Esophagus squamous epithelium (tissue), 5 donors: ENCODE measurements around the gene PLK3. TPM values are rescaled to one million over a fixed set of nuclear protein-coding genes. Genes with fewer than 3 reads are reported as not detected.

Experiments used
- DNase-seq: peaks from one replicate; lab custom pipeline; 2025; lab: John Stamatoyannopoulos, UW
- H3K27ac ChIP-seq, 4 donors: fragments of 200-600 bp; sonication (generic); one replicate each; pipeline ENCODE4 v1.5.1; 2016 to 2019; ENCODE audit warnings: mild to moderate bottlenecking in 1 of 4
- H3K27me3 ChIP-seq, 4 donors: fragments of 200-600 bp; sonication (generic); 1 replicate in 3 of 4; 2 replicates in 1 of 4; pipeline versions ENCODE4 v1.5.1 to v1.6.0; 2017 to 2021; ENCODE audit warnings: antibody characterized with exemption in 1 of 4
- H3K36me3 ChIP-seq, 3 donors: fragments of 200-600 bp; sonication (generic); one replicate each; pipeline ENCODE4 v1.5.1; 2016 to 2019
- H3K4me1 ChIP-seq, 3 donors: fragments of 200-600 bp; sonication (generic); one replicate each; pipeline ENCODE4 v1.5.1; 2017 to 2019
- H3K4me3 ChIP-seq, 4 donors: fragments of 200-600 bp; sonication (generic); 1 replicate in 3 of 4; 2 replicates in 1 of 4; pipeline ENCODE4 v1.5.1; 2016 to 2019; ENCODE audit warnings: mild to moderate bottlenecking in 2 of 4, moderate library complexity in 1 of 4
- H3K9me3 ChIP-seq, 3 donors: fragments of 200-600 bp; sonication (generic); one replicate each; pipeline ENCODE4 v1.5.1; 2016 to 2019
- CTCF ChIP-seq, 6 experiments: fragments of 450-650 bp in 4 of 6; fragments of 200-600 bp in 2 of 6; sonication (generic) in 2 of 6; IDR thresholded peaks; one replicate each; pipeline ENCODE4 v1.5.1; 2016 to 2019; ENCODE audit warnings: antibody characterized with exemption in 6 of 6, mild to moderate bottlenecking in 4 of 6, moderate library complexity in 4 of 6
- POLR2A ChIP-seq, 4 donors: fragments of 450-650 bp; IDR thresholded peaks; one replicate each; pipeline ENCODE4 v1.6.1; 2017; ENCODE audit warnings: antibody characterized with exemption in 4 of 4, mild to moderate bottlenecking in 4 of 4, moderate library complexity in 3 of 4
- WGBS, 2 donors: methylation state at CpG; one replicate each; pipeline ENCODE4 v1.1.5; 2018; 5-methylcytosine and 5-hydroxymethylcytosine counted together
- intact Hi-C: fragments of 100-400 bp; cut with DNase I; formaldehyde crosslinking; loops from one replicate; pipeline ENCODE4 v1.15.0; 2022
- total RNA-seq, 4 donors: library from RNA; depleted of rRNA; stranded (reverse); fragments of >200 nt; gene quantifications; one replicate each; pipeline ENCODE4 v1.1.0, GENCODE V29; 2016
- donor health status: DM: yes; HTN: yes; CAD: no.

The PLK3 gene
- total RNA-seq, 4 donors from 2014 or later = 10.3 to 36.2 (median 30.7) TPM

- peak; percentile 72 for DNase-seq
- intact Hi-C loops = loop anchor here (5.0 kb wide), 1 partner anchor 43 kb away; the partner anchor contains the start of gene RNU5D-1
Measured at GRCh38 chr1:44775078-44775929, 24.9 kb upstream of the PLK3 start, which contains the start of gene RPS8. TSS of gene RPS8 (plus strand) at chr1:44775540. CDS start at chr1:44775597, 57 bp downstream.

GRCh38 chr1:44775930-44776729, 24.0 kb upstream of the PLK3 start:
- no peaks in the 10 kb centered on the region for H3K9me3 ChIP-seq
- intact Hi-C loops = loop anchor here (5.0 kb wide), 1 partner anchor 44 kb away; the partner anchor contains the start of gene RNU5D-1
- H3K27ac ChIP-seq = peak overlapping the region; percentile 92 to 100 (median 96)
- 0 to 7% methylated on average over 5 to 8 of the region's 36 CpGs for WGBS, 2 donors
- TF ChIP-seq POLR2A (IDR thresholded peaks at IDR 0.05) (no peak), CTCF (IDR thresholded peaks at IDR 0.05) (no peak)
- peaks cover 17 to 46% (median 23%) of the 10 kb centered on the region in 3 donors for H3K4me1 ChIP-seq
- H3K27me3 ChIP-seq = no peaks in the 10 kb centered on the region
- H3K4me3 ChIP-seq = peak overlapping the region; percentile 59 to 99 (median 81)
- DNase-seq = no peak
- peaks cover 10 to 47% (median 32%) of the 10 kb centered on the region in 3 donors for H3K36me3 ChIP-seq

More at GRCh38 chr1:44775078-44775929, 24.9 kb upstream of the PLK3 start, which contains the start of gene RPS8:
- 0% methylated on average over 11 to 19 of the region's 65 CpGs for WGBS, 2 donors
- peak within 1 kb of the TSS; percentile 59 to 99 (median 81) for H3K4me3 ChIP-seq
- H3K36me3 ChIP-seq = peaks cover 10 to 39% (median 26%) of the 10 kb centered on the region in 3 donors
- TF ChIP-seq POLR2A (IDR thresholded peaks at IDR 0.05) (peak in 3 of 4 donors; percentile 93 to 98 (median 96)), CTCF (IDR thresholded peaks at IDR 0.05) (peak in 1 of 6 experiments; percentile 31)
- peak within 1 kb of the TSS; percentile 92 to 100 (median 96) for H3K27ac ChIP-seq
- H3K4me1 ChIP-seq = peaks cover 17 to 46% (median 23%) of the 10 kb centered on the region in 3 donors
- H3K27me3 ChIP-seq = no peaks in the 10 kb centered on the region
- H3K9me3 ChIP-seq = no peaks in the 10 kb centered on the region

GRCh38 chr1:44776730-44777068, 23.5 kb upstream of the PLK3 start:
- Histone ChIP-seq H3K36me3 (peaks cover 10 to 53% (median 36%) of the 10 kb centered on the region in 3 donors), H3K4me3 (peak overlapping the region; percentile 59 to 99 (median 81)), H3K27me3 (no peaks in the 10 kb centered on the region), H3K27ac (peak overlapping the region; percentile 92 to 100 (median 96)), H3K9me3 (no peaks in the 10 kb centered on the region), H3K4me1 (peaks cover 17 to 46% (median 23%) of the 10 kb centered on the region in 3 donors)
- DNase-seq = no peak
- intact Hi-C loops = loop anchor here (5.0 kb wide), 1 partner anchor 44 kb away; the partner anchor contains the start of gene RNU5D-1
- WGBS, 2 donors = 20 to 33% methylated on average over 4 to 10 of the region's 12 CpGs
- TF ChIP-seq POLR2A (IDR thresholded peaks at IDR 0.05) (no peak), CTCF (IDR thresholded peaks at IDR 0.05) (no peak)

- no peak for DNase-seq
- Histone ChIP-seq H3K27me3 (no peaks in the 10 kb centered on the region), H3K27ac (peak overlapping the region in 3 of 4 donors; percentile 92 to 100 (median 97)), H3K9me3 (no peaks in the 10 kb centered on the region), H3K36me3 (peaks cover 10 to 59% (median 36%) of the 10 kb centered on the region in 3 donors), H3K4me1 (peaks cover 17 to 46% (median 23%) of the 10 kb centered on the region in 3 donors), H3K4me3 (peak overlapping the region in 3 of 4 donors; percentile 59 to 99 (median 80))
- TF ChIP-seq CTCF (IDR thresholded peaks at IDR 0.05) (no peak), POLR2A (IDR thresholded peaks at IDR 0.05) (no peak)
- 57 to 61% methylated on average over 8 to 14 of the region's 14 CpGs for WGBS, 2 donors
- intact Hi-C loops = loop anchor here (5.0 kb wide), 1 partner anchor 45 kb away; the partner anchor contains the start of gene RNU5D-1
Measured at GRCh38 chr1:44777547-44777946, 22.6 kb upstream of the PLK3 start.
